ENCODE data around the gene GLRX.

DNA sequence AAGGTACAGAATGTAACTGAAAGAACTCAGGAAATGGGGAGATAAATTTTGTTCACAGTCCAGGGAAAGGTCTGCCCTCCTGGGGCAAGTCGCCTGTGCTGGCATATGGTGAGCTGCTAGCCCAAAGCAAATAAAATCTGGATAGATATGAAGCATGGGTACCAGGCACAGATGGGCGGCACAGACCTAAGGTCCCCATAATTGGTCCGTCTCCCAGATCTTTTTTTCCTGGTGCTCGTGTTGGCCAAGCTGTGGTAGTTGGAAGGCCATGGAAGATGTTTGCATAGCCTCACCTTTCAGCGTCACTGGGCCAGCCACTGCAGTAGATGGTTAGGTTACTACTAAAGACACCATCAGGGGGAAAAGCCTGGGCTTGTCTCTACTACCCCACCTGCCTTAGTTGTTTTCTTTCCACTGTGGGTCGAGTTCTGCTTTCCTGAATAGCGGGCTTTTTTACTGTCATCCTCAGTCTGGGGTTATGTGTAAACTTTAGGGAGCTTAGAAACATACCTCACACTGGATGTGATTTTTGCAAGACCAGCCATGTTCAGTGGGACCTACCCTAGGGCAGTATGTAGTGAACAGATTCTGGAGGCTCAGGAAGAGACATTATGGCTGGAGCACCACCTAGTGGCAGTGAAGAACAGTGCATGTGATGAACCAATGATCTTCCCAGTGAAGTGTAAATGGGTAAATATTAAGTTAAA, 24.2 kb upstream of the GLRX start:
- no peak for TF ChIP-seq POLR2A (IDR thresholded peaks at IDR 0.05)
- TF ChIP-seq, protein P1, sequence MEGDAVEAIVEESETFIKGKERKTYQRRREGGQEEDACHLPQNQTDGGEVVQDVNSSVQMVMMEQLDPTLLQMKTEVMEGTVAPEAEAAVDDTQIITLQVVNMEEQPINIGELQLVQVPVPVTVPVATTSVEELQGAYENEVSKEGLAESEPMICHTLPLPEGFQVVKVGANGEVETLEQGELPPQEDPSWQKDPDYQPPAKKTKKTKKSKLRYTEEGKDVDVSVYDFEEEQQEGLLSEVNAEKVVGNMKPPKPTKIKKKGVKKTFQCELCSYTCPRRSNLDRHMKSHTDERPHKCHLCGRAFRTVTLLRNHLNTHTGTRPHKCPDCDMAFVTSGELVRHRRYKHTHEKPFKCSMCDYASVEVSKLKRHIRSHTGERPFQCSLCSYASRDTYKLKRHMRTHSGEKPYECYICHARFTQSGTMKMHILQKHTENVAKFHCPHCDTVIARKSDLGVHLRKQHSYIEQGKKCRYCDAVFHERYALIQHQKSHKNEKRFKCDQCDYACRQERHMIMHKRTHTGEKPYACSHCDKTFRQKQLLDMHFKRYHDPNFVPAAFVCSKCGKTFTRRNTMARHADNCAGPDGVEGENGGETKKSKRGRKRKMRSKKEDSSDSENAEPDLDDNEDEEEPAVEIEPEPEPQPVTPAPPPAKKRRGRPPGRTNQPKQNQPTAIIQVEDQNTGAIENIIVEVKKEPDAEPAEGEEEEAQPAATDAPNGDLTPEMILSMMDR (IDR thresholded peaks at IDR 0.05), result peak; percentile 91 to 99 (median 98)

Data from Peyer's patch (tissue), 4 donors.